ENCODE results near the gene KCTD2.

KCTD2 gene

GRCh38 chr17:75010683-75011400 is 36.2 kb upstream of the KCTD2 start:
- FAIRE-seq = no peak
- peak; percentile 51 for TF ChIP-seq CTCF (IDR thresholded peaks at IDR 0.05; ENCODE audit: insufficient read depth, missing control alignments)
- DNase-seq (ENCODE audit: insufficient read length, low spot score) = peak; percentile 46

- FAIRE-seq (no peak), DNase-seq (ENCODE audit: insufficient read length, low spot score) (peak; percentile 11)
- TF ChIP-seq CTCF (IDR thresholded peaks at IDR 0.05; ENCODE audit: insufficient read depth, missing control alignments) = no peak
Measured at GRCh38 chr17:75011401-75012095, 35.5 kb upstream of the KCTD2 start.

DNA sequence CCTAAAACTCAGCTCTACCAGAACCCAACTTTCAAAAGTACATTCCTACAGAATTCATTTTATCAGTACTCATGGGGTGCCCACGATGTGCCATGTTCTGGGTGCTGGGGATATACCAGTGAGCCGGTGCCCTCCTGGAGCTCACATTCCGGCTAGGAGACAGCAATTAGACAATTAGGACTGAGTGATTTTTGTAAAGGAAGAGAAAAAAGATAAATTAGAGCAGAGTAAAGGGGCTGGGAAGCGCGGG is 35.0 kb upstream of the KCTD2 start:
- DNase-seq (ENCODE audit: insufficient read length, low spot score) (peak; percentile 9), FAIRE-seq (no peak)
- no peak for TF ChIP-seq CTCF (IDR thresholded peaks at IDR 0.05; ENCODE audit: insufficient read depth, missing control alignments)

GRCh38 chr17:75012346-75013091 is 34.5 kb upstream of the KCTD2 start, which contains the start of gene MRPL58:
Gene MRPL58 (plus strand): TSS chr17:75012670. CDS start chr17:75012687, 17 bp downstream.
- TF ChIP-seq CTCF (IDR thresholded peaks at IDR 0.05; ENCODE audit: insufficient read depth, missing control alignments) = peak; percentile 31
- FAIRE-seq = no peak
- peak; percentile 44 for DNase-seq (ENCODE audit: insufficient read length, low spot score)

- TF ChIP-seq CTCF (IDR thresholded peaks at IDR 0.05; ENCODE audit: insufficient read depth, missing control alignments) = no peak
- peak; percentile 3 for DNase-seq (ENCODE audit: insufficient read length, low spot score)
- no peak for FAIRE-seq
Measured at GRCh38 chr17:75013092-75013559, 33.9 kb upstream of the KCTD2 start.

- DNase-seq (ENCODE audit: insufficient read length, low spot score) (no peak), FAIRE-seq (no peak)
- TF ChIP-seq CTCF (IDR thresholded peaks at IDR 0.05; ENCODE audit: insufficient read depth, missing control alignments) = no peak
Measured at GRCh38 chr17:75019146-75019545, 27.9 kb upstream of the KCTD2 start.

Measured in D721Med (cell line).